Neural cell (in vitro differentiated cells): ENCODE measurements around the gene SERINC5. TPM values are rescaled to one million over a fixed set of nuclear protein-coding genes. Genes with fewer than 3 reads are reported as not detected.

Experiments used
- polyA plus RNA-seq: library from polyadenylated mRNA; depleted of rRNA; stranded (reverse); fragments of >200 nt; gene quantifications from 2 replicates; pipeline ENCODE4 v1.2.3, GENCODE V29; 2014

The SERINC5 gene
- polyA plus RNA-seq, 1 donor from 2014 or later = 5.8 TPM

Other genes starting within 250 kb of the SERINC5 start
- 6.3 TPM in 2 replicates for gene THBS4, start 220.7 kb downstream of the SERINC5 start, polyA plus RNA-seq
- gene SPZ1, start 64.0 kb upstream of the SERINC5 start, polyA plus RNA-seq = not detected in 2 replicates
- 74.7 and 75.8 TPM in 2 replicates for gene ZFYVE16, start 152.0 kb upstream of the SERINC5 start, polyA plus RNA-seq
- gene FAM151B, start 232.1 kb upstream of the SERINC5 start, polyA plus RNA-seq = 3.3 and 5.3 TPM in 2 replicates